HEK293 (cell line): ENCODE data around the gene VILL.

Experiments
- TCF7L2 ChIP-seq: IDR thresholded peaks from 2 replicates; pipeline ENCODE4 v1.6.1; 2011; ENCODE audit warnings: low read depth, mild to moderate bottlenecking, inconsistent platforms, low read length, moderate library complexity, borderline replicate concordance
- YY1 ChIP-seq: fragments of 450-650 bp; formaldehyde crosslinking; IDR thresholded peaks from 2 replicates; pipeline ENCODE4 v1.5.1; 2018; ENCODE audit warnings: missing biosample characterization, missing genetic modification characterization
- ZBTB1 ChIP-seq: fragments of 450-650 bp; formaldehyde crosslinking; IDR thresholded peaks from 2 replicates; pipeline ENCODE4 v1.5.1; 2016; ENCODE audit warnings: missing biosample characterization, missing genetic modification characterization
- ZBTB6 ChIP-seq: fragments of 450-650 bp; formaldehyde crosslinking; IDR thresholded peaks from 2 replicates; pipeline ENCODE4 v1.5.1; 2017; ENCODE audit warnings: missing biosample characterization, missing genetic modification characterization
- ZFP41 ChIP-seq: fragments of 450-650 bp; formaldehyde crosslinking; IDR thresholded peaks from 2 replicates; pipeline ENCODE4 v1.5.1; 2016; ENCODE audit warnings: missing biosample characterization, missing genetic modification characterization, borderline replicate concordance
- ZNF169 ChIP-seq: fragments of 450-650 bp; formaldehyde crosslinking; IDR thresholded peaks from 2 replicates; pipeline ENCODE4 v1.5.1; 2016; ENCODE audit warnings: missing biosample characterization, missing genetic modification characterization
- ZNF202 ChIP-seq: fragments of 450-650 bp; formaldehyde crosslinking; IDR thresholded peaks from 2 replicates; pipeline ENCODE4 v1.5.1; 2016; ENCODE audit warnings: missing biosample characterization, missing genetic modification characterization, borderline replicate concordance
- ZNF513 ChIP-seq: fragments of 450-650 bp; IDR thresholded peaks from 2 replicates; pipeline ENCODE4 v1.5.1; 2018; ENCODE audit warnings: missing biosample characterization, missing genetic modification characterization
- ZNF549 ChIP-seq: fragments of 450-650 bp; IDR thresholded peaks from 2 replicates; pipeline ENCODE4 v1.5.1; 2018; ENCODE audit warnings: missing biosample characterization, missing genetic modification characterization, mild to moderate bottlenecking, inconsistent platforms, moderate library complexity
- ZNF660 ChIP-seq: fragments of 450-650 bp; IDR thresholded peaks from 2 replicates; pipeline ENCODE4 v1.5.1; 2018; ENCODE audit warnings: missing biosample characterization, mild to moderate bottlenecking, missing genetic modification characterization
- ZNF792 ChIP-seq: fragments of 450-650 bp; formaldehyde crosslinking; IDR thresholded peaks from 2 replicates; pipeline ENCODE4 v1.5.1; 2016; ENCODE audit warnings: missing biosample characterization, missing genetic modification characterization
- TF ChIP-seq, protein P1 (sequence below): fragments of 450-650 bp; formaldehyde crosslinking; IDR thresholded peaks from 2 replicates; pipeline ENCODE4 v1.5.1; 2016; ENCODE audit warnings: missing biosample characterization, missing genetic modification characterization
- TF ChIP-seq, protein P2 (sequence below): fragments of 450-650 bp; formaldehyde crosslinking; IDR thresholded peaks from 2 replicates; pipeline ENCODE4 v1.5.1; 2016; ENCODE audit warnings: missing biosample characterization, missing genetic modification characterization

GRCh38 chr3:38043486-38043885, 52.9 kb downstream of the VILL start:
- TF ChIP-seq, protein P1, sequence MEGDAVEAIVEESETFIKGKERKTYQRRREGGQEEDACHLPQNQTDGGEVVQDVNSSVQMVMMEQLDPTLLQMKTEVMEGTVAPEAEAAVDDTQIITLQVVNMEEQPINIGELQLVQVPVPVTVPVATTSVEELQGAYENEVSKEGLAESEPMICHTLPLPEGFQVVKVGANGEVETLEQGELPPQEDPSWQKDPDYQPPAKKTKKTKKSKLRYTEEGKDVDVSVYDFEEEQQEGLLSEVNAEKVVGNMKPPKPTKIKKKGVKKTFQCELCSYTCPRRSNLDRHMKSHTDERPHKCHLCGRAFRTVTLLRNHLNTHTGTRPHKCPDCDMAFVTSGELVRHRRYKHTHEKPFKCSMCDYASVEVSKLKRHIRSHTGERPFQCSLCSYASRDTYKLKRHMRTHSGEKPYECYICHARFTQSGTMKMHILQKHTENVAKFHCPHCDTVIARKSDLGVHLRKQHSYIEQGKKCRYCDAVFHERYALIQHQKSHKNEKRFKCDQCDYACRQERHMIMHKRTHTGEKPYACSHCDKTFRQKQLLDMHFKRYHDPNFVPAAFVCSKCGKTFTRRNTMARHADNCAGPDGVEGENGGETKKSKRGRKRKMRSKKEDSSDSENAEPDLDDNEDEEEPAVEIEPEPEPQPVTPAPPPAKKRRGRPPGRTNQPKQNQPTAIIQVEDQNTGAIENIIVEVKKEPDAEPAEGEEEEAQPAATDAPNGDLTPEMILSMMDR (tag by site-specific recombination): no peak
- TF ChIP-seq ZNF513 (no peak), ZNF549 (tag by site-specific recombination) (no peak), ZNF202 (tag by site-specific recombination) (no peak), ZNF660 (no peak), TCF7L2 (no peak), ZNF169 (tag by site-specific recombination) (no peak), ZFP41 (tag by site-specific recombination) (no peak), YY1 (tag by site-specific recombination) (no peak), ZBTB1 (no peak), ZNF792 (tag by site-specific recombination) (no peak), ZBTB6 (tag by site-specific recombination) (no peak)
- TF ChIP-seq, protein P2, sequence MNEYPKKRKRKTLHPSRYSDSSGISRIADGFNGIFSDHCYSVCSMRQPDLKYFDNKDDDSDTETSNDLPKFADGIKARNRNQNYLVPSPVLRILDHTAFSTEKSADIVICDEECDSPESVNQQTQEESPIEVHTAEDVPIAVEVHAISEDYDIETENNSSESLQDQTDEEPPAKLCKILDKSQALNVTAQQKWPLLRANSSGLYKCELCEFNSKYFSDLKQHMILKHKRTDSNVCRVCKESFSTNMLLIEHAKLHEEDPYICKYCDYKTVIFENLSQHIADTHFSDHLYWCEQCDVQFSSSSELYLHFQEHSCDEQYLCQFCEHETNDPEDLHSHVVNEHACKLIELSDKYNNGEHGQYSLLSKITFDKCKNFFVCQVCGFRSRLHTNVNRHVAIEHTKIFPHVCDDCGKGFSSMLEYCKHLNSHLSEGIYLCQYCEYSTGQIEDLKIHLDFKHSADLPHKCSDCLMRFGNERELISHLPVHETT (tag by site-specific recombination): no peak
